ENCODE measurements around the gene ITPRIPL2.

Gene ITPRIPL2

DNA sequence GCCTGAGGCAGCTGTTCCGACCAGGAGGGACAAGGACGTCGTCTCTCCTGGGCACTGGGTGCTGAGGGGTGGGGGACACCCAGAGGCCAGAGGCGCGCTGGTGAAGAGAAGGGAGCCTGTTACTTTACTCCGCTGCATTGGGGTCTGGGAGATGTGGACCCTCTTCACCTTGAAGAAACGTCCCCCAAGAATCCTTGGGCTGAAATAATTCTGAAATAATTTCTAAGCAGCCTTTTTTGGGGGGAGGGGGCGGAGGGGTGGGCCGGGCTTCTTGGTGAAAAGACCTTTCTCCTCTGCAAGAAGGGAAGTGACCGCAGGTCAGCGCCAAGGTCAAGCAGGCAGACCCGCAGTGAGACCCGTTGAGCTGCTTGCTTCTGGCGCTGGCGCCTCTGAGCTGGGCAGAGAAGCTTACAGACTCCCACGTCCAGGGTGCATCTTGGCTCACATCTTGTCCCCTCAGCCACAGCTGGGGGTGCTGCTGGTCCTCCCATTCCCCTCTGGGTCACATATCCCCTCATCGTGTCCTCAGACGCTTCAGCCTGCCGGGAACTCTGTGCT is 55.4 kb downstream of the ITPRIPL2 start:
- Histone ChIP-seq H3K27ac (ENCODE audit: low read length) (no peak overlapping the region), H3K4me3 (ENCODE audit: low read length) (no peak overlapping the region), H3K9ac (ENCODE audit: low read length) (no peak overlapping the region)

DNA sequence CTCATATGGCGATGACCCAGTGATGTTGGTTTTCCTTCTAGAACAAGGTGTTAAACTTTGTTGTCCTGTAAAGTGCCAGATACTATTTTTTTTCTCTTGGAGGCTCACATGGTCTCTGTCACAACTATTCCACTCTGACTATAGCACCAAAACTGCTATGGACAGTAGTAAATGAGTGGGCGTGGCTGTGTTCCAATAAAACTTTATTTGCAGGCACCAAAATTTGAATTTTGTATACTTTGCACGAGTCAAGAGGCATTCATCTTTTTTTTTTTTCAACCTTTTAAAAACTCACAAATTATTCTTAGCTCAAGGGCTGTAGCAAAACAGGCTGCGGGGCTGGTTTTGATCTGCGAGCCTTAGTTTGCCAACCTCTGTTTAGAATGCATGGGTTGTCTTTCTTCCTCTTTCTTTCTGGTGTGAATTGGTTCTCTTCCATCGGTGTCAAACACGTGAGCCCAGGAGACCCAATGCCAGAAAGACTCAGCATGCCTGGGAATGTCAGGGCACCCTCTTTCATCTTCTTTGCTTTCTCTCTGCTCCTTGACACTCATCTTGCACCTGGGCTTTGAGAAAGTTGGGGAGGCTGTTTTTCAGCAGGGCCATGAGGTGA is 56.4 kb downstream of the ITPRIPL2 start:
- Histone ChIP-seq H3K9ac (ENCODE audit: low read length) (no peak overlapping the region), H4K20me1 (ENCODE audit: insufficient read depth, low read length) (no peaks in the 10 kb centered on the region), H3K4me2 (ENCODE audit: low read length) (no peak overlapping the region), H3K4me1 (ENCODE audit: low read length) (peaks cover 10% of the 10 kb centered on the region), H3K4me3 (ENCODE audit: low read length) (no peak overlapping the region), H3K9me3 (ENCODE audit: insufficient read depth, low read length) (no peaks in the 10 kb centered on the region), H3K79me2 (ENCODE audit: low read length) (no peaks in the 10 kb centered on the region), H3K27ac (ENCODE audit: low read length) (no peak overlapping the region), H3K27me3 (ENCODE audit: low read depth, low read length) (peaks cover 4% of the 10 kb centered on the region; the same call in 1 of the 2 replicates), H2AFZ (ENCODE audit: low read depth, low read length) (no peak overlapping the region), H3K36me3 (replicated peaks; ENCODE audit: low read depth, low read length) (no peaks in the 10 kb centered on the region)
- no peak for TF ChIP-seq EZH2phosphoT487 (IDR thresholded peaks at IDR 0.05; ENCODE audit: low read depth)
- TF ChIP-seq, protein P1, sequence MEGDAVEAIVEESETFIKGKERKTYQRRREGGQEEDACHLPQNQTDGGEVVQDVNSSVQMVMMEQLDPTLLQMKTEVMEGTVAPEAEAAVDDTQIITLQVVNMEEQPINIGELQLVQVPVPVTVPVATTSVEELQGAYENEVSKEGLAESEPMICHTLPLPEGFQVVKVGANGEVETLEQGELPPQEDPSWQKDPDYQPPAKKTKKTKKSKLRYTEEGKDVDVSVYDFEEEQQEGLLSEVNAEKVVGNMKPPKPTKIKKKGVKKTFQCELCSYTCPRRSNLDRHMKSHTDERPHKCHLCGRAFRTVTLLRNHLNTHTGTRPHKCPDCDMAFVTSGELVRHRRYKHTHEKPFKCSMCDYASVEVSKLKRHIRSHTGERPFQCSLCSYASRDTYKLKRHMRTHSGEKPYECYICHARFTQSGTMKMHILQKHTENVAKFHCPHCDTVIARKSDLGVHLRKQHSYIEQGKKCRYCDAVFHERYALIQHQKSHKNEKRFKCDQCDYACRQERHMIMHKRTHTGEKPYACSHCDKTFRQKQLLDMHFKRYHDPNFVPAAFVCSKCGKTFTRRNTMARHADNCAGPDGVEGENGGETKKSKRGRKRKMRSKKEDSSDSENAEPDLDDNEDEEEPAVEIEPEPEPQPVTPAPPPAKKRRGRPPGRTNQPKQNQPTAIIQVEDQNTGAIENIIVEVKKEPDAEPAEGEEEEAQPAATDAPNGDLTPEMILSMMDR (IDR thresholded peaks at IDR 0.05; ENCODE audit: low read depth, low read length) = no peak

More for the DNA sequence above, 55.4 kb downstream of the ITPRIPL2 start:
- no peaks in the 10 kb centered on the region for H3K36me3 ChIP-seq (replicated peaks; ENCODE audit: low read depth, low read length)
- TF ChIP-seq, protein P1 (IDR thresholded peaks at IDR 0.05; ENCODE audit: low read depth, low read length) = no peak
- no peak for TF ChIP-seq EZH2phosphoT487 (IDR thresholded peaks at IDR 0.05; ENCODE audit: low read depth)
- no peaks in the 10 kb centered on the region for H3K9me3 ChIP-seq (ENCODE audit: insufficient read depth, low read length)
- peaks cover 4% of the 10 kb centered on the region; the same call in 1 of the 2 replicates for H3K27me3 ChIP-seq (ENCODE audit: low read depth, low read length)
- H3K79me2 ChIP-seq (ENCODE audit: low read length) = no peaks in the 10 kb centered on the region
- no peak overlapping the region for H3K4me2 ChIP-seq (ENCODE audit: low read length)
- no peaks in the 10 kb centered on the region for H4K20me1 ChIP-seq (ENCODE audit: insufficient read depth, low read length)
- no peak overlapping the region for H2AFZ ChIP-seq (ENCODE audit: low read depth, low read length)
- H3K4me1 ChIP-seq (ENCODE audit: low read length) = peaks cover 9% of the 10 kb centered on the region
